ENCODE data around the gene GSTM5. TPM values are rescaled to one million over a fixed set of nuclear protein-coding genes. Genes with fewer than 3 reads are reported as not detected.
"Not testable (repeated sequence)": the region's sequence is repeated elsewhere in the genome, so short reads cannot be mapped to it uniquely, and the experiment has no call there.

The GSTM5 gene
- total RNA-seq, 1 experiment from 2014 or later = not detected

DNA sequence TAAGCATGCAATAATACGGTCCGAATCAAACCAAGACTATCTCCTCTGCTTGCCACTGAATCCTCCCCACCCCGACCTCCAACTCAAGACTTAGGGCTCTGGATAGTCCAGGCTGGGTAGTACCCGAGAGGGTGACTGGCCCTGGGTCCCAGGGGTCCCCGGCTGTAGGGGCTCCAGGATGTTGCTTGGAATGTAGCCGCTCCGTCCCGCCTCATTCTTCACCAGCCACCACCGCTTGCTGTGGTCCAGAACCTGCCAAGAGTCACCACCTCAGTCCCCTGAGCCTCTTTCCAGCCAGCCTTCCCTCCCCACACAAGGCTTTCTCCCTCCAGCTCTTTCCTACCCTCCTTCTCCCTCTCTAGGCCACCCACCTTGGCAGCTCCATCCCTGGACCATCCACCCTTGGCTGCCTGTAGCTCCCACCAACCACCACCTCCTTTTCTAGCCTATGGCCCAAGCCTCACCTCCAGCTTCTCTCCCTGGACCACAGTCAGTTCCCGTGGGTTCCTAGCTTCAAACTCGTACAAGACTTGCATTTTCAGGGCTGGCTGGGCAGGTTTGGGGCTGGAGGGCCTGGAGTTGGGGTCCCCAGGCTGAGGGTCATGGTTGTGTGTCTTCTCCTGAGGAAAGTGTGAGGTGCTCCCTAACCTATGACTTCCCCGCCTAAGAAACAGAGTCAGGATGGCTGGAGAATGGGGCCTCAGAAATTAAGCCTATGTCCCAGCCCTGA lies 39.6 kb downstream of the GSTM5 start:
- no peak for DNase-seq (ENCODE audit: low read depth, low spot score)
- in situ Hi-C loops (cut with HindIII; ENCODE audit: low pct_unique_long_range_greater_than_20kb, low sequenced_read_pairs) = no loop called here

DNA sequence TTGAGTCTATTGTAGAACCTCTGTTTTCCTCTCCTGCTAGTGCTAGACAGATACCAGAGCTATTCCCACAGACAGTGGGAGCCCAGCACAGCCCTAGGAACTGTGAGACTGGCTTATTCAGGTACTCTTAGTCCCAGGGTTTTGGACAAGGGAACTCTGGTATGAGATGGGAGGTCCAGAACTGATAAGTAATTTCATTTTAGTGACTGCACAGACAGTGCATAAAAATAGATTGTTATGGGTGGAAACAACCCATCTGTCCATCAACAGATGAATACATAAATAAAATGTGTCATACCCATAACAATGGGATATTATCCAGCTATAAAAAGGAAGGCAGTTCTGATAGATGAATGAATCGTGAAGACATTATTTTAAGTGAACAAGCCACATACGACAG lies 42.7 kb downstream of the GSTM5 start:
- DNase-seq (ENCODE audit: low read depth, low spot score) = no peak
- in situ Hi-C loops (cut with HindIII; ENCODE audit: low pct_unique_long_range_greater_than_20kb, low sequenced_read_pairs) = no loop called here

DNA sequence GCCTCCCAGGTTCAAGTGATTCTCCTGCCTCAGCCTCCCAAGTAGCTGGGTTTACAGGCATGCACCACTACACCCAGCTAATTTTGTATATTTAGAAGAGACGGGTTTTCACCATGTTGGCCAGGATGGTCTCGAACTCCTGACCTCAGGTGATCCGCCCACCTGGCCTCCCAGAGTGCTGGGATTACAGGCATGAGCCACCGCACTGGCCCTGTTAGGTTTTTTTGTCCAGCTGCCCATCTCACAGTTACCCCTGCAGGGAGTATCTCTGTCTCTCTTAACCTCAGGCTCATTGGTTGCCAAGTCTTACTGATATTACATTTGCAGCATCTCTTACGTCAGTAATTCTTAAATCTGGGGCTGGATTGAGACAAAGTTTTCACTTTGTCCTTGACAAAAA lies 44.3 kb downstream of the GSTM5 start:
- in situ Hi-C loops (cut with HindIII; ENCODE audit: low pct_unique_long_range_greater_than_20kb, low sequenced_read_pairs); DNase-seq (ENCODE audit: low read depth, low spot score): not testable (repeated sequence)

DNA sequence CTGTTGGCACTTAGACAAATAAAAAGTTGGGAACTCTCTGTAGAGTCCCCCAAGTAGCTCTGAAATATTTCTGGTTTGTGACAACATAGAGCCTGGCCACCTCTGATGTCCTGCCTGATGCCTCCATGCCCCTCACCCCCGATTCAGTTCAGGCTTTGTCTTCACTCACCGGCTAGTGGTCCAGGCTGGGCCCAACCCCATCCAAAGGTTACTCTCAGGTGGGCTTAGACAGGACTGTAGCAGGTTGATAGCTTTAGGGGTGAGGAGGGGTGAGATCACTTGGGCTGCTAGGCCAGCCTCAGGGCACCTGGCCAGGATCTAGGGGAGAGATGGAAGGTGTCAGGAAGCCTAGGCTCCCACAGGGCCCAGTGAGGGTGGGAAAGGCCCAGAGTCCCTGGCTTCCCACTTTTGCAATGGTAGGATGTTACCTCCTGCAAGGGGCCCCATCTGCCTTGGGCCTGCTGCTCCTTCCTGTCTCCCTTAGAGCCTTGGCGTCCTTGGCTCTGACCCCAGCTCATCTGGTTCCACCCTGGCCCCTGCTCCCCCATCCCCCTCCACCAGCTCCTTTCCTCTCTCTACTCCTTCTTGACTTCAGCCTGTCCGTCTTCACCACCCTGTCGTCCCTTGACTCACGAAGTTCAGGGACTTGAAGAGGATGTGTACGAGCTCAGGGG lies 44.9 kb downstream of the GSTM5 start:
- in situ Hi-C loops (cut with HindIII; ENCODE audit: low pct_unique_long_range_greater_than_20kb, low sequenced_read_pairs) = no loop called here
- DNase-seq (ENCODE audit: low read depth, low spot score) = no peak

DNA sequence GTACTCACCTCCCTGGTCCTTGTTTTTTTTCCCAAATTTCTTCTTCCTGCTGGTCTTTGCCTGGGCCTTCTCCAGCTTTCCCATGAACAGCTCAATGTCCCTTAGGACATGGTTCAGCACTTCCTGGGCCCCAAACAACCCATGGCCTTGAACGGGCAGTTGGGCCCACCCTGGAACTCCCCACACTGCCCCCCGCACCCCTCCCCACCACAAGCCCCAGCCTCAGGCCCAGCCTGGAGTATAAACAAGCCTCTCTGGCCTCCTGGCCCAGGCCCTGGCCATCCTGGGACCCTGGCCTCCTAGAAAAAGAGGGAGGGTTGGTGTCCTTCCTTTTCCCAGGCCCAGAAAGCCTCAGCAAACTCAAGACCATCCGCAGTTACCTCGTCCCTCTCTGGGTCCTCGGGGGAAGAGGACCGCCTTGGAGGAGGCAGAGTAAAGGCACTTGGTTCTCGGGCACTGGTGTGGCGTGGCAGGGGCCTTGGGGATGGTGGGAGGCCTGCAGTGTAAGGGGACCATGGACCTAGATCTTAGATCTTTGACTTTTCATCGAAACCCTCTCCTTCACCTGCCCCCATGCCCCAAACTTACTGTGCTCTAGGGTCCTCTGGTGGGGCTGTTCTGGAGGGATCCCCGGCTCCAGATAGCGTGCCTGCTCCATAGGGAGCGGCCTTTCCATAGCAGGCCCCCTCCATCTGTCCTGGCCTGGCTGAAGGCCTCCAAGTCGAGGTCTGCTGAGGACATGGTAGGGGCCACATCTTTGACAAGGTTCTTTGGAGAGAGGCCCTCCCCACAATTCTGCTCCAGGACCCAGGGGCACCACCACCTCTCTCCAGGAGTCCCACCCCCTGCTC lies 46.1 kb downstream of the GSTM5 start:
- DNase-seq (ENCODE audit: low read depth, low spot score) = no peak

DNA sequence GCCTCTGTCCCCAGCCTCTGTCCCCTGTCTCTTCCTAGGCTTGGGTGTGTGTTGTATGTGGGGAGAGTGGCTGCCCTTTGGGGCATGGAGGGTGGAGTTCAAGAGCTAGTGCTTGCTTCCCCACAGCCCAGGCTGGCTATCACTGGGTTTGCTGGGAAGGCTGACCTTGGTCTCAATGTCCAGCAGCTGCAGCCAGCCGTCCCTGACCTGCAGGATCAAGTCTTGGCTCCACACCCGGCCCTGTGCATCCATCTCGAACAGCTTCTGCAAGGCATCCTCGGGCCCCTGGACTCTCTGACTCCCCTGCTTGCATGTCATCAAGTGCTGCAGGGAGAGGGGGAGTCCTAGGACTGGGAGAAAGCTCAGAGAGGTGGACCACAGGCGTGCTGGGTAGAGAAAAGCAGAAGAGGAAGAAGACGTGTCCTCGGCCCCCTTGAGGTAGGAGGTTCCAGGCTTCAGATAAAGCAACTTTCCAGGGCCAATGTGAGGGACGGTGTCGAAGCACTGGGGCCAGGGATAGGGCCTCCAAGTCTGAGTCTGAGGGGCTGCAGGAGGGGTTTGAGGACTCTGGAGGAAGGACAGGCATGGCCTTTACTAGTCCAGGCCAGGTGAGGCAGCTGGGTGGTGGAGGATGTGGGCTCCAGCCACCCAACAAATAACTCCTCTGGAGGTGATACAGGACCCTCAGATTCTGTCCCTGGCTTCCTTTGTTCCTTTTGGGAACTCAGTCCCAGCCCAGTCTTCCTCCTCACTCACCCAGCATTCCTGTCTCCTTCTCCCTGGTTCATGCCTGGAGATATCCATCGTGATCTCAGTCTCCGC lies 47.7 kb downstream of the GSTM5 start:
- DNase-seq (ENCODE audit: low read depth, low spot score) = no peak
- in situ Hi-C loops (cut with HindIII; ENCODE audit: low pct_unique_long_range_greater_than_20kb, low sequenced_read_pairs) = no loop called here

More for the DNA sequence above, 46.1 kb downstream of the GSTM5 start:
- in situ Hi-C loops (cut with HindIII; ENCODE audit: low pct_unique_long_range_greater_than_20kb, low sequenced_read_pairs) = no loop called here

DNA sequence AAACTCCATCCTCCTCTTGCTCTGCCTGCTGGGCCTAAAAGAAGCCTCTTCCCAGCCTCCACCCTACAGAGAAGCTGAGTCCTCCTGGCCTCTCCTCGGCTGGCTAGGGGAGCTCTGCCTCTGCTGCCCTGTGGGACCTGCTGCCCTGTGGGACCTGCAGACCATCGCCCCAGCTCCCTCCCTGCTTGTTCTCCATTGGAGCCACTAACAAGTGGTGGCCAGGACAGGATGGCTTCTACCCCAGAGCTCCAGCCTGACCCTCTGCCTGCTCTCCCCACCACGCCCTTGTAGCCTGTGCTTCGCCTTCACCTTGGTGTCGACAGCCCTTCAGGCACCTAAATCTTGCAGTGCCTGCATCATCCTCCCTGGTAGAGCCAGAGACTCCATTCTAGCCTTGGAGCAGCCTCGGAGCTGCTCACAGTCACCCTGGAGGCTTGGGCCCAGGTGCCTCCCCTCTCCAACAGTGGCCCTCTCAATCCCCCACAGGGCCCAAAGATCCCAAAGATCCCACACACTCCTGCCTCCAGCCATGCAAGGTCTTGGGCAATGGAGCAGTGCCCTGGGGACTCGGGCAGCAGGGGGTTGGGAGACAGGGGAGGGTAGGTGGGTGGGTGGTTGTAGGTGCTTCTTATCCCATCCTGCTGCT lies 48.7 kb downstream of the GSTM5 start:
- in situ Hi-C loops (cut with HindIII; ENCODE audit: low pct_unique_long_range_greater_than_20kb, low sequenced_read_pairs) = no loop called here
- DNase-seq (ENCODE audit: low read depth, low spot score) = no peak

DNA sequence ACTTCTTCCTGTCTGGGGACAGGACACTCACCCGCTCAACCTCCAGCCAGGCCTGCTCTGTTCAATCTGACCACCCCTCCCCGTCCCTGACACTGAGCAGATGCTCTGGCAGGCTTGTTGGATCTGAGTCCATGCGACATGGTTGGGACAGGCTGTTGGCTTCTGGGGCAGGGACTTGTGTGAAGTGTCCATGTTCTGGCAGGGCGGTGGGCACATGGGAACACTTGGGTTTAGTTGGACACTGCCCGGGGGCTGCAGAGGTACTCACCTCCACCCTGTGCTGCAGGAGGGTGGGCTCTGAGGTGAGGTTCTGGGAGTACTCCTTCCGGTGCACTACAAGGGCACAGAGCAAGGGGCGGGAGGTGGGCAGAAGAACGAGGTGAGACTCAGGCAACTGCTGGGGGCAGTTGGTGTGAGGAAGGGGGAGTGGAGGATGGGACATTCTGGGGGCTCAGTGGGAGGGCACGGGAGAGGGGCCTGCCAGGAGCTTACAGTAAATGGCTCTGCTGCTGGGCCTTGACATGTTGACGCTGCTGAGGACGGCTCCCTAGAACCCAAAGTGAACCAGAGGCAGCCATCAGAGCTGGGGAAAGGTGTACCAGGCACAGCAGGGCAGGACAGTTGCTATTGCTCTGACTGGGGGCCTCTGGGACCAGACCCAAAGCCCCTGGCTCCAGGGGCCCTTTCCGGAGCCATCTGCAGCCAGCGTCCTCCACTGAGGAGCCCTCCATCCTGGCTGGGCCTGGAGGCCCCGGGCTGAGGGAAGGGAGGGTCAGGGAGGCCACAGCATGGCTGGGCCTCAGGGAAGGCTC lies 49.4 kb downstream of the GSTM5 start:
- in situ Hi-C loops (cut with HindIII; ENCODE audit: low pct_unique_long_range_greater_than_20kb, low sequenced_read_pairs) = no loop called here
- DNase-seq (ENCODE audit: low read depth, low spot score) = no peak

DNA sequence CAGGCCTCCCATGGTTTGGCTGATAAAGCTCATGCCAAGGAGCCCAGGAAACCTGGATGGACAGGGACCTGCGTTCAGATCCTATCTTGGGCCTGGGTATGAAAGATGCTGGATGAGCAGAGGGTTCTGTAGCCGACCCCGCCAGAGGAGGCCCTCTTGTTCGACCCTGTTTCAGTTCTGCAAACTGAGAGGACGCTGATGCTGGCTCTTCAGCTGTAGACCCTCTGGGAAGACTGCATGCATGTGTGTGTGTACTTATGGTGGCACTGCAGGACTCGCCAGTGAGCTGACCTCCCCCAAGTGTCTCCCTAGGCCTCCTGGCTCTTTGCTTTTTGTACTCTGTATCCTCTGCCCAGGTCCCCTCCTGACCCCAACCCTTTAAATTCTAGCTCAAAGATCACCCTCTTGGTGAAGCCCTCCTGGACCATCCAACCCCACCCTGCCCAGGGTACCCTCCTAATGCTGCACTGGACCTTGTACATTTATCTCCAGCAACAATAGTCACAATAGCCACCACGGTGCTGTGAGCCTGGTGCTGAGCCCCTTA lies 50.1 kb downstream of the GSTM5 start:
- in situ Hi-C loops (cut with HindIII; ENCODE audit: low pct_unique_long_range_greater_than_20kb, low sequenced_read_pairs) = no loop called here
- no peak for DNase-seq (ENCODE audit: low read depth, low spot score)

DNA sequence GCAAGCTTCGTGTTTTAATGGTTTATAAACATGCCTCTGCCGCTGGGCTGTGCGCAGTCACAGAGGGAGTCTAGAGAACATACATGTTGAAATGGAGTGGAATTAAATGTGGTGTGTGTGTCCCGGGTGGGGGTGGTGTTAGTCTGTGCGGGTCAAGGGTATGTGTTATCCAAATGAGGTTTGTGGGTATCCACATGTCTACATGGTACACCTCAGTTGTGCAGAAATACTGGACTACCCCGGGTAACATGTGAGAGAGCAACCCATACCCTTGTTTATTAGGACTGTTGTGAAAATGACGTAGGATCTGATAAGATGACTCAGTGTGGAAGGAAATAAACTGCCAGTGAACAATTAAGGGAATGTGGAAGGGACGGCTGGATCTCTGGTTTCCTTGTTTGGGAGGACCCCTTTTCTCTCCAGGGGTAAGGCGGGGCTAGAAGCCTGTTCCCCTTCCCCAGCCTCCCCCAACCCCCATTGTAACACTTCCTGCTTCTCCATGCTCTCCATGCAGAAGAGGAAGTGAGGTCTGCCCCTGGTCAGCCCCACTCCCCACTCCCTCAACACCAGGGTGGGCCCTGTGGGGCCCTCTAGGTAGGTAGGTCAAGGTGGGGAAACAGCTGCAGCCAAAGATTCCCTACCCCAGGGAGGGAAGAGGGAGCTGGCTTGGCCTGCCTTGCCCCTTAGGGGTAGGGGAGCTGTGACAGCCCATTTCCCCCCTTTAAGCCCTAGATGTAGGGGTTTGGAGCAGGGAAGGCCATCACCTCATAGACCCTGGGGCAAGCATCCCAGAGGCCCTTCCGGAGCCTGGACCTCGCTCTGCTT lies 51.0 kb downstream of the GSTM5 start:
- in situ Hi-C loops (cut with HindIII; ENCODE audit: low pct_unique_long_range_greater_than_20kb, low sequenced_read_pairs) = no loop called here
- no peak for DNase-seq (ENCODE audit: low read depth, low spot score)

DNA sequence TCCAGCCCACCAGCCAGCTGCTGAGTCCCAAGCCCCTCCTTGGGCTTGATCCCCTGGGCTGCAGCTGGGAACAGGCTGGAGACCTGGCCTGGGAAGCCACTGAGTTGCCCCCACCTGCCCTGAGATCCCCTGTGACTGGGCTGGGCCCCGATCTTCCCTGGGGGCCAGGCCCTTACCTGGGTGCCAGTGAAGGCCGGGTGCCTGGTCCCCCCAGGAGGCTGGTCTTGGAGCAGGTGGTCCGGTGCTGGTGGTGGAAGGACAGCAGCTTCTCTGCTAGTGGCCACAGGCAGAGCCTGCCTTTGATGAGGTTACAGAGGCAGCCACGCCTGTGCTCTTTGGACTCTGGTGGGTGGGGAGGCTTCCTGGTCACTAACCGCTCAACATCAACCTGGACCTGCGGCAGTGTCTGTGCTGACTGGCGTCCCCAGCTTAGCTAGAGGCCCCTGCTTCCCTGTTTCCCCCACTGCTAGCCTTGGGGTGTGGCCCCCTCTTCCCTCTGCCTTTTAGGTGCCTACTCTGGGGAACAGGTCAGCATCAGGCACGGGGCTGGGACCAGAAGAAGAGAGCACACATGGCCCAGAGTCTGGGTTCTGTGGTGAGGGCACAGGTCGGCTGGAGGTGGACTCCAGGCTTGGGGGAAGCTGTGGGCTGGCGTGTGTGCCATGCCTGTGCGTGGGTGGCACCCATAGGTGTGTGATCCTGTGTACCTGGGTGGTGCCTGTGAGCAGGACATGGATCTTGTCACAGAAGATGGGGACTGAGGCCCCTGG lies 51.8 kb downstream of the GSTM5 start, which contains the start of gene EPS8L3:
TSS of gene EPS8L3 (minus strand) at position 278 of the 770 bp plus-strand sequence. CDS start 2,174 bp downstream, outside the sequence.
- in situ Hi-C loops (cut with HindIII; ENCODE audit: low pct_unique_long_range_greater_than_20kb, low sequenced_read_pairs) = no loop called here
- no peak for DNase-seq (ENCODE audit: low read depth, low spot score)

DNA sequence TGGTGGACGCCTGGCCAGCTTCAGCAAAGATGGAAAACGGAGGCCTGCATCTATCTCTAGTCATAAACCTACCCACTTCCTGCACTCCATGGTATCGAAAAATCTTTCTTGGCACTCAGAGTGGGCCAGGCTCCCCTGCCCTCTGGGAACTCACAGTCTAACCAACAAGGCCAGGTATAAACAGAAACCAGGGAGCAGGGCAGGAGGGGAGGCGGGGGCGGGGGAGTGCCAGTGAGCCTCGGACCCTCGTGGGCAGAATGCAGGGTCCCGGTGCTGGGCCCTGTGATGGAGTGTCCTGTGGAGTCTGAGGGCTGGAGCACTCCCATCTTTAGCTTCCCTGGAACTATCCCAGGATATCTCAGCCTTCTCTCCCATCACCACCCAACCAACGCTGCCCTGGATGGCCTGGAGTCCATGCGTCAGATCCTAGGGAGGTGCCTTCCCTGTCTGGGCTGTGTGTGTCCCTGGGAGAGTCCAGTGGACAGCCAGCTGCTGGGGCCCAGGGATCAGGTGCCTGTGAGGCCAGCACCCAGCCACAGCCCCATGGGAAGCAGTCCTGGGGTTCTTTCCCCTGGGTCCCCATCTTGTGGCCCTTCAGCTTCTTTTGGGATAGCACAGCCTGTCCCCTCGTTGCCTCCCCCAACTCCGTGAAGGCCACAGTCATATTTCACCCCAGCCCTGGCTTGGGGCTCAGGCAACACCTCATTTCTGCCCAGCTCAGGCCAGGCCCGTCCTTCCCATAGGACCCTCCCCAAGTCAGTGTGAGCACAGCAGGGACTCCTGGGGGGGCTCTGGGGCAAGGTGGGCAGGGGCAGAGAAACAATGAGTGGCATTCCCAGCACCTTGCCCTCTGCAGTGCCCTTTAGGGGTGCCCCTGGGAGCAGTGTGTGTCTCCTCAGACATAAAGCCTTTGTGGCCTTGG lies 52.8 kb downstream of the GSTM5 start:
- DNase-seq (ENCODE audit: low read depth, low spot score) = no peak
- in situ Hi-C loops (cut with HindIII; ENCODE audit: low pct_unique_long_range_greater_than_20kb, low sequenced_read_pairs) = no loop called here

DNA sequence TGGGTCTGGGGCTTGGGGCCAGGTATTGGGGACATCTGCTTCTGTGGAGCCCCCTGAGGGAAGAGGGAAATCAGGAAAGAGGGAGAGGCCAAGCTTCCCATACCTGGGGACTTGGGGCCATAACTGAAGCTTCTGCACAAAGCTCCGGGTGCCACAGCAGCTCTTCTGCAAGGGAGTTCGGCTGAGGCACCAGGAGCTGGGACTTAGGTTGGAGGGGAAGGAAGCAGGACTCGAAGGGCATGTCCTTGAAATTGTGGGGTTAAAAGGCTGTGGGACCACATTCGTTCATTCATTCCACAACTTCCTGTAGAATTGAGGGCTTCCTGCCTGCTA lies 53.4 kb downstream of the GSTM5 start:
- no peak for DNase-seq (ENCODE audit: low read depth, low spot score)
- in situ Hi-C loops (cut with HindIII; ENCODE audit: low pct_unique_long_range_greater_than_20kb, low sequenced_read_pairs) = no loop called here

Measured in SK-MEL-5 (cell line).